HL-60 (cell line): ENCODE measurements around the gene UBE2L6.
A peak's percentile ranks its signal among the peaks of the same experiment; 100 is the strongest.

ENCODE experiments used
- DNase-seq, 2 experiments: peaks; one replicate each; pipeline ENCODE4 v3.0.0-alpha.2; 2010 to 2020; ENCODE audit warnings: low read depth in 1 of 2, low spot score in 1 of 2
- H3K27ac ChIP-seq: fragments of 250-450 bp; sonication (Bioruptor Pico); replicated peaks from 2 replicates; pipeline ENCODE4 v1.5.1; 2020; ENCODE audit warnings: mild to moderate bottlenecking, moderate library complexity
- H3K27me3 ChIP-seq: fragments of 250-450 bp; sonication (Bioruptor Pico); 2 replicates; pipeline ENCODE4 v1.5.1; 2021; ENCODE audit warnings: mild to moderate bottlenecking, moderate library complexity; ENCODE audit not compliant: insufficient read depth, poor library complexity, severe bottlenecking
- H3K4me3 ChIP-seq: replicated peaks from 2 replicates; pipeline ENCODE4 v1.5.1; 2011; ENCODE audit warnings: mild to moderate bottlenecking, control low read depth, low read length; ENCODE audit not compliant: insufficient read depth
- CTCF ChIP-seq: IDR thresholded peaks from one replicate; pipeline ENCODE4 v1.5.1; 2011; ENCODE audit warnings: low read length, control low read depth, inconsistent platforms; ENCODE audit not compliant: insufficient read depth
- GABPA ChIP-seq: IDR thresholded peaks from 2 replicates; pipeline ENCODE4 v1.6.1; 2012; ENCODE audit warnings: low read depth
- POLR2AphosphoS5 ChIP-seq: IDR thresholded peaks from 2 replicates; pipeline ENCODE4 v1.6.1; 2012; ENCODE audit warnings: low read depth
- SPI1 ChIP-seq: IDR thresholded peaks from 2 replicates; pipeline ENCODE4 v1.6.1; 2012; ENCODE audit warnings: low read depth, mild to moderate bottlenecking, borderline replicate concordance
- TF ChIP-seq, protein P1 (sequence below): IDR thresholded peaks from 2 replicates; pipeline ENCODE4 v1.6.1; 2012; ENCODE audit warnings: low read depth; ENCODE audit not compliant: insufficient replicate concordance

UBE2L6 gene

DNA sequence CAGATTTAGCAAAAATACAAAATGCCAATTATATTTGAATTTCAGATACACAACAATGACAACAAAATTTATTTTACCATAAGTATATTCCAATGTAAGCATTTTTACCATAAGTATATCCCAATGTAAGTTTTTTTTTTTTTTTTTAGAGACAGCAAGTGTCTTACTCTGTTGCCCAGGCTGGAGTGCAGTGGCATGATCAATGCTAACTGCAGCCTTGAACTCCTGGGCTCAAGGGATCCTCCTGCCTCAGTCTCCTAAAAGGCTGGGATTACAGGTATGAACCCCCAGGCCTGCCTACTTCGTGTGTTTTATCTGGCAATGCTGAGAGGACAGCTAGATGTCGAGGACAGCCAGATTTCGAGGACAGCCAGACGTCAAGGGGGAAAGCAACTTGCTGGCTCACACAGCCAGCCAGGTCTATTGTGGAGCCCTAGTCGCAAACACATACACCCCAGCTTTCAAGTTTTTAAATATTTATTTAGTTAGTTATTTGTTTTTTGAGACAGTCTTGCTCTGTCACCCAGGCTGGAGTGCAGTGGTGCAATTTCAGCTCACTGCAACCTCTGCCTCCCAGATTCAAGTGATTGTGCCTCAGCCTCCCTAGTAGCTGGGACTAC is 28.9 kb upstream of the UBE2L6 start:
- Histone ChIP-seq H3K4me3 (no peak overlapping the region), H3K27me3 (no peaks in the 10 kb centered on the region), H3K27ac (no peak overlapping the region)
- TF ChIP-seq CTCF (no peak), POLR2AphosphoS5 (no peak), SPI1 (no peak), GABPA (no peak)
- TF ChIP-seq, protein P1, sequence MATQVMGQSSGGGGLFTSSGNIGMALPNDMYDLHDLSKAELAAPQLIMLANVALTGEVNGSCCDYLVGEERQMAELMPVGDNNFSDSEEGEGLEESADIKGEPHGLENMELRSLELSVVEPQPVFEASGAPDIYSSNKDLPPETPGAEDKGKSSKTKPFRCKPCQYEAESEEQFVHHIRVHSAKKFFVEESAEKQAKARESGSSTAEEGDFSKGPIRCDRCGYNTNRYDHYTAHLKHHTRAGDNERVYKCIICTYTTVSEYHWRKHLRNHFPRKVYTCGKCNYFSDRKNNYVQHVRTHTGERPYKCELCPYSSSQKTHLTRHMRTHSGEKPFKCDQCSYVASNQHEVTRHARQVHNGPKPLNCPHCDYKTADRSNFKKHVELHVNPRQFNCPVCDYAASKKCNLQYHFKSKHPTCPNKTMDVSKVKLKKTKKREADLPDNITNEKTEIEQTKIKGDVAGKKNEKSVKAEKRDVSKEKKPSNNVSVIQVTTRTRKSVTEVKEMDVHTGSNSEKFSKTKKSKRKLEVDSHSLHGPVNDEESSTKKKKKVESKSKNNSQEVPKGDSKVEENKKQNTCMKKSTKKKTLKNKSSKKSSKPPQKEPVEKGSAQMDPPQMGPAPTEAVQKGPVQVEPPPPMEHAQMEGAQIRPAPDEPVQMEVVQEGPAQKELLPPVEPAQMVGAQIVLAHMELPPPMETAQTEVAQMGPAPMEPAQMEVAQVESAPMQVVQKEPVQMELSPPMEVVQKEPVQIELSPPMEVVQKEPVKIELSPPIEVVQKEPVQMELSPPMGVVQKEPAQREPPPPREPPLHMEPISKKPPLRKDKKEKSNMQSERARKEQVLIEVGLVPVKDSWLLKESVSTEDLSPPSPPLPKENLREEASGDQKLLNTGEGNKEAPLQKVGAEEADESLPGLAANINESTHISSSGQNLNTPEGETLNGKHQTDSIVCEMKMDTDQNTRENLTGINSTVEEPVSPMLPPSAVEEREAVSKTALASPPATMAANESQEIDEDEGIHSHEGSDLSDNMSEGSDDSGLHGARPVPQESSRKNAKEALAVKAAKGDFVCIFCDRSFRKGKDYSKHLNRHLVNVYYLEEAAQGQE, result no peak
- no peak for DNase-seq

- Histone ChIP-seq H3K4me3 (no peak overlapping the region), H3K27ac (no peak overlapping the region), H3K27me3 (no peaks in the 10 kb centered on the region)
- no peak for TF ChIP-seq POLR2AphosphoS5
- peak; percentile 15; the same call in 1 of the 2 replicates for TF ChIP-seq SPI1
- DNase-seq, result peak; percentile 23 to 47
Observed at GRCh38 chr11:57588046-57588710, 20.7 kb upstream of the UBE2L6 start.

DNA sequence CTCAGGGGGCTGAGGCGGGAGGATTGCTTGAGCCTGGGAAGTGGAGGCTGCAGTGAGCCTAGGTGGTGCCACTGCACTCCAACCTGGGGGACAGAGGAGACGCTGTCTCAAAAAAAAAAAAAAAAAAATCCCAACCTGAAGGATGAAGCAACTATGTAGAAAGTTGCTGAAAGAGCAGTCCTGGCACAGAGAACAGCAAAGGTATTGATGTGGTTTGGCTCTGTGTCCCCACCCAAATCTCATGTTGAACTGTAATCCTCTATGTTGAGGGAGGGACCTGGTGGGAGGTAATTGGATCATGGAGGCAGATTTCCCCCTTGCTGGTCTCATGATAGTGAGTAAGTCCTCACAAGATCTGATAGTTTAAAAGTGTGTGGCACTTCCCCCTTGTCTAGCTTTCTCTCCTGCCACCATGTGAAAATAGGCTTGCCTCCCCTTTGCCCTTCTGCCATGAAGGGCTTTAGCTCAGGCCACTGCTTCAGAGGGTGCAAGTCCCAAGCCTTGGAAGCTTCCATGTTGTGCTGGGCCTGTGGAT is 19.3 kb upstream of the UBE2L6 start:
- H3K27ac ChIP-seq, result no peak overlapping the region
- no peak for DNase-seq
- TF ChIP-seq, protein P1, result no peak
- TF ChIP-seq POLR2AphosphoS5, result no peak
- no peak for TF ChIP-seq GABPA

GRCh38 chr11:57585301-57585700 is 17.8 kb upstream of the UBE2L6 start:
- DNase-seq, result peak in 1 of 2 experiments; percentile 33
- Histone ChIP-seq H3K27me3 (no peaks in the 10 kb centered on the region), H3K4me3 (no peak overlapping the region), H3K27ac (no peak overlapping the region)
- TF ChIP-seq CTCF (no peak), SPI1 (peak; percentile 67; the same call in 1 of the 2 replicates), POLR2AphosphoS5 (peak; percentile 74), GABPA (no peak)
- TF ChIP-seq, protein P1, result no peak

More for the DNA sequence above, 19.3 kb upstream of the UBE2L6 start:
- Histone ChIP-seq H3K27me3 (no peaks in the 10 kb centered on the region), H3K4me3 (no peak overlapping the region)
